ENCODE measurements around the gene EFCAB5. TPM values are rescaled to one million over a fixed set of nuclear protein-coding genes. Genes with fewer than 3 reads are reported as not detected.
"Not testable (repeated sequence)": the region's sequence is repeated elsewhere in the genome, so short reads cannot be mapped to it uniquely, and the experiment has no call there.

EFCAB5 gene
- total RNA-seq, 1 donor from 2014 or later = 1.6 TPM

- intact Hi-C loops (cut with micrococcal nuclease) = no loop called here
Measured at GRCh38 chr17:30000755-30001257, 59.4 kb downstream of the EFCAB5 start.

- intact Hi-C loops (cut with micrococcal nuclease) = no loop called here
Measured at GRCh38 chr17:30002088-30002487, 60.7 kb downstream of the EFCAB5 start.

GRCh38 chr17:30005709-30006320 lies 64.4 kb downstream of the EFCAB5 start:
- intact Hi-C loops (cut with micrococcal nuclease) = no loop called here

- intact Hi-C loops (cut with micrococcal nuclease) = not testable (repeated sequence)
Measured at GRCh38 chr17:30011934-30012333, 70.5 kb downstream of the EFCAB5 start.

- intact Hi-C loops (cut with micrococcal nuclease) = loop anchor here (2.0 kb wide), 1 partner anchor 213 kb away; no protein-coding TSS in a partner anchor
Measured at GRCh38 chr17:30021708-30022317, 80.4 kb downstream of the EFCAB5 start.

- intact Hi-C loops (cut with micrococcal nuclease) = not testable (repeated sequence)
Measured at GRCh38 chr17:30025325-30025724, 83.9 kb downstream of the EFCAB5 start.

- intact Hi-C loops (cut with micrococcal nuclease) = no loop called here
Measured at GRCh38 chr17:30027676-30028075, 86.2 kb downstream of the EFCAB5 start.

GRCh38 chr17:30031214-30031869 lies 89.9 kb downstream of the EFCAB5 start:
- intact Hi-C loops (cut with micrococcal nuclease) = no loop called here

GRCh38 chr17:30035369-30035768 lies 93.9 kb downstream of the EFCAB5 start:
- intact Hi-C loops (cut with micrococcal nuclease) = no loop called here

GRCh38 chr17:30040719-30041518 lies 99.5 kb downstream of the EFCAB5 start:
- intact Hi-C loops (cut with micrococcal nuclease) = not testable (repeated sequence)

- intact Hi-C loops (cut with micrococcal nuclease) = no loop called here
Measured at GRCh38 chr17:30041551-30041950, 100.1 kb downstream of the EFCAB5 start.

- intact Hi-C loops (cut with micrococcal nuclease) = no loop called here
Measured at GRCh38 chr17:30062372-30062771, 120.9 kb downstream of the EFCAB5 start.

GRCh38 chr17:30064738-30065137 lies 123.3 kb downstream of the EFCAB5 start:
- intact Hi-C loops (cut with micrococcal nuclease) = no loop called here

- intact Hi-C loops (cut with micrococcal nuclease) = no loop called here
Measured at GRCh38 chr17:30068465-30068864, 127.0 kb downstream of the EFCAB5 start.

- intact Hi-C loops (cut with micrococcal nuclease) = no loop called here
Measured at GRCh38 chr17:30074254-30074653, 132.8 kb downstream of the EFCAB5 start.

- intact Hi-C loops (cut with micrococcal nuclease) = no loop called here
Measured at GRCh38 chr17:30074730-30075129, 133.3 kb downstream of the EFCAB5 start.

GRCh38 chr17:30082773-30083172 lies 141.3 kb downstream of the EFCAB5 start:
- intact Hi-C loops (cut with micrococcal nuclease) = no loop called here

GRCh38 chr17:30084788-30085187 lies 143.4 kb downstream of the EFCAB5 start:
- intact Hi-C loops (cut with micrococcal nuclease) = no loop called here

- intact Hi-C loops (cut with micrococcal nuclease) = no loop called here
Measured at GRCh38 chr17:30086896-30087295, 145.5 kb downstream of the EFCAB5 start.

- intact Hi-C loops (cut with micrococcal nuclease) = not testable (repeated sequence)
Measured at GRCh38 chr17:30087431-30087830, 146.0 kb downstream of the EFCAB5 start.

- intact Hi-C loops (cut with micrococcal nuclease) = loop anchor here (5.0 to 10.0 kb wide), 2 partner anchors 284 to 456 kb away; no protein-coding TSS in a partner anchor
Measured at GRCh38 chr17:30091121-30091670, 149.8 kb downstream of the EFCAB5 start.

Data from T-helper 2 cell treated with Interferon-gamma antibody and Interleukin-4, amounts not matched to agents 100 ng/mL and 5 ng/mL, for 36 hours (primary cell).